HL-60 (cell line): ENCODE measurements around the gene SH3TC2.

ENCODE experiments used
- DNase-seq, 2 experiments: peaks; one replicate each; pipeline ENCODE4 v3.0.0-alpha.2; 2010 to 2020; ENCODE audit warnings: low read depth in 1 of 2, low spot score in 1 of 2
- H3K27ac ChIP-seq: fragments of 250-450 bp; sonication (Bioruptor Pico); replicated peaks from 2 replicates; pipeline ENCODE4 v1.5.1; 2020; ENCODE audit warnings: mild to moderate bottlenecking, moderate library complexity
- H3K27me3 ChIP-seq: fragments of 250-450 bp; sonication (Bioruptor Pico); 2 replicates; pipeline ENCODE4 v1.5.1; 2021; ENCODE audit warnings: mild to moderate bottlenecking, moderate library complexity; ENCODE audit not compliant: insufficient read depth, poor library complexity, severe bottlenecking
- H3K4me3 ChIP-seq: replicated peaks from 2 replicates; pipeline ENCODE4 v1.5.1; 2011; ENCODE audit warnings: mild to moderate bottlenecking, control low read depth, low read length; ENCODE audit not compliant: insufficient read depth
- GABPA ChIP-seq: IDR thresholded peaks from 2 replicates; pipeline ENCODE4 v1.6.1; 2012; ENCODE audit warnings: low read depth
- POLR2AphosphoS5 ChIP-seq: IDR thresholded peaks from 2 replicates; pipeline ENCODE4 v1.6.1; 2012; ENCODE audit warnings: low read depth
- SPI1 ChIP-seq: IDR thresholded peaks from 2 replicates; pipeline ENCODE4 v1.6.1; 2012; ENCODE audit warnings: low read depth, mild to moderate bottlenecking, borderline replicate concordance
- TF ChIP-seq, protein P1 (sequence below): IDR thresholded peaks from one replicate; pipeline ENCODE4 v1.5.1; 2011; ENCODE audit warnings: low read length, control low read depth, inconsistent platforms; ENCODE audit not compliant: insufficient read depth
- TF ChIP-seq, protein P2 (sequence below): IDR thresholded peaks from 2 replicates; pipeline ENCODE4 v1.6.1; 2012; ENCODE audit warnings: low read depth; ENCODE audit not compliant: insufficient replicate concordance

Gene SH3TC2

DNA sequence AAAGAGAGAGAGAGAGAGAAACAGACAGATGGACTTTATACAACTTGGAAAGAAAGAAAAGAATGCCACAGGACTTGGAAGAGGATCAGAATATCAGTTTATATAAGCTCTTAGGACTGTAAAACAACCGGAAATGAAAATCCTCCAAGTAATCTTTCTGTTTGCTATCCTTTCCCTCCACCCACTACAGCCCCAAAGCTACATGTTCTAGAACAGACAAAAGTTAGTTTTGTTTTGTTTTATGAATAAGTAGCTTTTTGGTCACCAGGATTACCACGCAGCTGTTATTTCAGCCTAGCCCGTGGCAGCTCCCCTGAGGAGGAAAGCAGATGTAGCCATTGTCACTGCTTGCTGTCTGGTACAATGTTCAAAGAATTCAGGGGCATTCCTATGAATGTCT lies 66.6 kb downstream of the SH3TC2 start:
- TF ChIP-seq, protein P1, sequence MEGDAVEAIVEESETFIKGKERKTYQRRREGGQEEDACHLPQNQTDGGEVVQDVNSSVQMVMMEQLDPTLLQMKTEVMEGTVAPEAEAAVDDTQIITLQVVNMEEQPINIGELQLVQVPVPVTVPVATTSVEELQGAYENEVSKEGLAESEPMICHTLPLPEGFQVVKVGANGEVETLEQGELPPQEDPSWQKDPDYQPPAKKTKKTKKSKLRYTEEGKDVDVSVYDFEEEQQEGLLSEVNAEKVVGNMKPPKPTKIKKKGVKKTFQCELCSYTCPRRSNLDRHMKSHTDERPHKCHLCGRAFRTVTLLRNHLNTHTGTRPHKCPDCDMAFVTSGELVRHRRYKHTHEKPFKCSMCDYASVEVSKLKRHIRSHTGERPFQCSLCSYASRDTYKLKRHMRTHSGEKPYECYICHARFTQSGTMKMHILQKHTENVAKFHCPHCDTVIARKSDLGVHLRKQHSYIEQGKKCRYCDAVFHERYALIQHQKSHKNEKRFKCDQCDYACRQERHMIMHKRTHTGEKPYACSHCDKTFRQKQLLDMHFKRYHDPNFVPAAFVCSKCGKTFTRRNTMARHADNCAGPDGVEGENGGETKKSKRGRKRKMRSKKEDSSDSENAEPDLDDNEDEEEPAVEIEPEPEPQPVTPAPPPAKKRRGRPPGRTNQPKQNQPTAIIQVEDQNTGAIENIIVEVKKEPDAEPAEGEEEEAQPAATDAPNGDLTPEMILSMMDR = no peak
- no peak for TF ChIP-seq GABPA
- no peak for TF ChIP-seq SPI1
- no peak for TF ChIP-seq POLR2AphosphoS5
- TF ChIP-seq, protein P2, sequence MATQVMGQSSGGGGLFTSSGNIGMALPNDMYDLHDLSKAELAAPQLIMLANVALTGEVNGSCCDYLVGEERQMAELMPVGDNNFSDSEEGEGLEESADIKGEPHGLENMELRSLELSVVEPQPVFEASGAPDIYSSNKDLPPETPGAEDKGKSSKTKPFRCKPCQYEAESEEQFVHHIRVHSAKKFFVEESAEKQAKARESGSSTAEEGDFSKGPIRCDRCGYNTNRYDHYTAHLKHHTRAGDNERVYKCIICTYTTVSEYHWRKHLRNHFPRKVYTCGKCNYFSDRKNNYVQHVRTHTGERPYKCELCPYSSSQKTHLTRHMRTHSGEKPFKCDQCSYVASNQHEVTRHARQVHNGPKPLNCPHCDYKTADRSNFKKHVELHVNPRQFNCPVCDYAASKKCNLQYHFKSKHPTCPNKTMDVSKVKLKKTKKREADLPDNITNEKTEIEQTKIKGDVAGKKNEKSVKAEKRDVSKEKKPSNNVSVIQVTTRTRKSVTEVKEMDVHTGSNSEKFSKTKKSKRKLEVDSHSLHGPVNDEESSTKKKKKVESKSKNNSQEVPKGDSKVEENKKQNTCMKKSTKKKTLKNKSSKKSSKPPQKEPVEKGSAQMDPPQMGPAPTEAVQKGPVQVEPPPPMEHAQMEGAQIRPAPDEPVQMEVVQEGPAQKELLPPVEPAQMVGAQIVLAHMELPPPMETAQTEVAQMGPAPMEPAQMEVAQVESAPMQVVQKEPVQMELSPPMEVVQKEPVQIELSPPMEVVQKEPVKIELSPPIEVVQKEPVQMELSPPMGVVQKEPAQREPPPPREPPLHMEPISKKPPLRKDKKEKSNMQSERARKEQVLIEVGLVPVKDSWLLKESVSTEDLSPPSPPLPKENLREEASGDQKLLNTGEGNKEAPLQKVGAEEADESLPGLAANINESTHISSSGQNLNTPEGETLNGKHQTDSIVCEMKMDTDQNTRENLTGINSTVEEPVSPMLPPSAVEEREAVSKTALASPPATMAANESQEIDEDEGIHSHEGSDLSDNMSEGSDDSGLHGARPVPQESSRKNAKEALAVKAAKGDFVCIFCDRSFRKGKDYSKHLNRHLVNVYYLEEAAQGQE = no peak

DNA sequence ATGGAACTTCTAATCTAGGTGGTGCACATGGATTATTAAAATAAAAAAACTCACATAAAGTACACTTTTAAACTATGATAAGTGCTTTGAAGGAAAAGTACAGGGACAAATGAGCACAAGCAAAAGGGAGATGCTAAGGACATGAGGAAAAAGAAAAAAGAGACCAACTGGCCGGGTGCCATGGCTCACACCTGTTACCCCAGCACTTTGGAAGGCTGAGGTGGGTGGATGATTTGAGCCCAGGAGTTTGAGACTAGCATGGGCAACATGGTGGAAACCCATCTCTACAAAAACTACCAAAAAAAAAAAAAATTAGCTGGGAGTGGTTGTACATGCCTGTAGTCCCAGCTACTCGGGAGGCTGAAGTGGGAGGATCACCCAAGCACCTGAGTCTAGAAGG lies 67.1 kb downstream of the SH3TC2 start:
- H3K27ac ChIP-seq = no peak overlapping the region
- H3K27me3 ChIP-seq = no peaks in the 10 kb centered on the region
- DNase-seq = no peak
- TF ChIP-seq POLR2AphosphoS5 = no peak
- TF ChIP-seq, protein P2 = no peak
- TF ChIP-seq, protein P1 = no peak
- no peak for TF ChIP-seq GABPA
- no peak for TF ChIP-seq SPI1
- no peak overlapping the region for H3K4me3 ChIP-seq

More for the DNA sequence above, 66.6 kb downstream of the SH3TC2 start:
- Histone ChIP-seq H3K27me3 (no peaks in the 10 kb centered on the region), H3K4me3 (no peak overlapping the region), H3K27ac (no peak overlapping the region)
- DNase-seq = no peak

DNA sequence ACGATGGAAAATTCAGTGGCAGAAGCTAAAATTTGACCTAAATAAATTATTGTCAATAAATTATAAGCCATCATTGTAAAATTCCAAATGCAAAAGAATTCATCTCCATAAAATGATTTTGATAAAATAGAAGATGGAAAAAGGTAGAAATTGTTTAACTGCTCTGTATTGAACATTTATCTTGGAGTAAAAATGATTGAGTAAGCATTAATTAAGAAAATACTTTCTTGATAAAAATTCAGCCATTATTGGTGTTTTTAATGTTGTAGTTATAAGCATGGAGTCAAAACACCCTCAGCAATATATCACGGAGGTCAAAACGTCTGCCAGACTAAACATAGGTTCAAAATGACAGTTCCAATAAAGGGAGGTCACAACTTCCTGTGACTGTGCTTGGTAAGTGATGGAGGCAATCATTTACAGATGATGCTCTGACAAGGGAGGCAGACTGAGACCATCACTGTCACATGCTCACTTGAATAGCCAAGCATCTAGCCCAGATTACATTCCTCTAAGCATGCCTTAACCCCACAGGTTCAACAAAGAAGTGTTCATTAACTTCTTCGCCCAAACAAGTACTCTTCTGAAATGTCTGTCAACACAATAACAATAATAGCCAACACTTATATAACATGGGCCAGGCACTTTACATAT lies 69.5 kb downstream of the SH3TC2 start:
- TF ChIP-seq SPI1 = no peak
- no peak for TF ChIP-seq GABPA
- TF ChIP-seq, protein P1 = no peak
- no peak for TF ChIP-seq POLR2AphosphoS5
- TF ChIP-seq, protein P2 = no peak
- Histone ChIP-seq H3K4me3 (no peak overlapping the region), H3K27ac (no peak overlapping the region), H3K27me3 (no peaks in the 10 kb centered on the region)
- no peak for DNase-seq
